WTC11 (cell line): ENCODE results near the gene ADD2. TPM values are rescaled to one million over a fixed set of nuclear protein-coding genes. Genes with fewer than 3 reads are reported as not detected.

Source experiments
- ATAC-seq: fragments of 200-7000 bp; cut with Tn5 transposase; 2 replicates; pipeline ENCODE4 v1.10.0; 2021; ENCODE audit warnings: mild to moderate bottlenecking, moderate library complexity
- CTCF ChIA-PET: fragments of 300-600 bp; sonication (Branson Sonifier 250); formaldehyde crosslinking; loops from one replicate; lab custom pipeline; 2021; ENCODE audit warnings: antibody characterized with exemption; lab: Charles Lee
- POLR2A ChIA-PET: fragments of 350-600 bp; sonication (Branson Sonifier 250); formaldehyde crosslinking; loops from one replicate; lab custom pipeline; 2021; ENCODE audit warnings: antibody characterized with exemption; lab: Charles Lee
- DNase-seq: peaks from one replicate; pipeline ENCODE4 v3.0.0; 2021; ENCODE audit warnings: low spot score
- H3K27ac Mint-ChIP-seq: 2 replicates; pipeline ENCODE4 v1.8.0; 2021; ENCODE audit warnings: mixed read lengths
- H3K27me3 Mint-ChIP-seq: 2 replicates; pipeline ENCODE4 v1.8.0; 2021; ENCODE audit warnings: low read depth, mild to moderate bottlenecking, moderate library complexity, mixed read lengths
- H3K36me3 Mint-ChIP-seq: 2 replicates; pipeline ENCODE4 v1.8.0; 2021; ENCODE audit warnings: mixed read lengths
- H3K4me1 Mint-ChIP-seq: 2 replicates; pipeline ENCODE4 v1.8.0; 2022; ENCODE audit warnings: mixed read lengths
- H3K4me3 Mint-ChIP-seq: 2 replicates; pipeline ENCODE4 v1.8.0; 2021; ENCODE audit warnings: mild to moderate bottlenecking, moderate library complexity, mixed read lengths
- H3K9me3 Mint-ChIP-seq: 2 replicates; pipeline ENCODE4 v1.8.0; 2021; ENCODE audit warnings: mixed read lengths
- ARID4B ChIP-seq: sonication (generic); formaldehyde crosslinking; IDR thresholded peaks from 2 replicates; pipeline ENCODE4 v1.8.0; 2023; ENCODE audit warnings: missing genetic modification reagents, mild to moderate bottlenecking, borderline replicate concordance
- ATF6 ChIP-seq: sonication (generic); formaldehyde crosslinking; IDR thresholded peaks from 2 replicates; pipeline ENCODE4 v1.8.1; 2023; ENCODE audit warnings: mild to moderate bottlenecking, missing genetic modification reagents
- CDX4 ChIP-seq: fragments of 250-450 bp; sonication (Bioruptor Pico); IDR thresholded peaks from 2 replicates; pipeline ENCODE4 v1.9.0; 2021; ENCODE audit warnings: moderate library complexity, mild to moderate bottlenecking, inconsistent platforms, borderline replicate concordance
- ESRRA ChIP-seq: sonication (generic); formaldehyde crosslinking; IDR thresholded peaks from 2 replicates; pipeline ENCODE4 v1.8.1; 2022; ENCODE audit warnings: mild to moderate bottlenecking, missing genetic modification reagents, borderline replicate concordance
- FOXJ3 ChIP-seq: sonication (generic); formaldehyde crosslinking; IDR thresholded peaks from 2 replicates; pipeline ENCODE4 v1.9.0; 2021; ENCODE audit warnings: missing genetic modification reagents, mild to moderate bottlenecking, borderline replicate concordance
- GTF2I ChIP-seq: fragments of 250-450 bp; sonication (Bioruptor Pico); conservative IDR thresholded peaks from 2 replicates; pipeline ENCODE4 v1.4.0; 2021; ENCODE audit warnings: mild to moderate bottlenecking
- IRF1 ChIP-seq: sonication (generic); formaldehyde crosslinking; IDR thresholded peaks from 2 replicates; pipeline ENCODE4 v1.8.0; 2023; ENCODE audit warnings: missing genetic modification reagents
- IRF2 ChIP-seq: sonication (generic); formaldehyde crosslinking; IDR thresholded peaks from 2 replicates; pipeline ENCODE4 v1.8.0; 2022; ENCODE audit warnings: low read depth, missing genetic modification reagents, borderline replicate concordance
- KAT7 ChIP-seq: sonication (generic); formaldehyde crosslinking; IDR thresholded peaks from 2 replicates; pipeline ENCODE4 v1.8.1; 2023; ENCODE audit warnings: missing genetic modification reagents, mild to moderate bottlenecking, borderline replicate concordance
- MLX ChIP-seq: sonication (generic); formaldehyde crosslinking; IDR thresholded peaks from 2 replicates; pipeline ENCODE4 v1.8.1; 2023; ENCODE audit warnings: mild to moderate bottlenecking, missing genetic modification reagents, moderate library complexity
- MYBL2 ChIP-seq: sonication (generic); formaldehyde crosslinking; IDR thresholded peaks from 2 replicates; pipeline ENCODE4 v1.8.1; 2023; ENCODE audit warnings: mild to moderate bottlenecking, moderate library complexity, missing genetic modification reagents
- NFYB ChIP-seq: sonication (generic); formaldehyde crosslinking; conservative IDR thresholded peaks from 2 replicates; pipeline ENCODE4 v1.8.0; 2022; ENCODE audit warnings: low read depth, missing genetic modification reagents
- SMAD4 ChIP-seq: sonication (generic); formaldehyde crosslinking; IDR thresholded peaks from 2 replicates; pipeline ENCODE4 v1.8.0; 2022; ENCODE audit warnings: mild to moderate bottlenecking, missing genetic modification reagents
- TEAD1 ChIP-seq: sonication (generic); formaldehyde crosslinking; IDR thresholded peaks from 2 replicates; pipeline ENCODE4 v1.8.0; 2022; ENCODE audit warnings: mild to moderate bottlenecking, missing genetic modification reagents
- USF2 ChIP-seq: sonication (generic); formaldehyde crosslinking; IDR thresholded peaks from 2 replicates; pipeline ENCODE4 v1.8.1; 2023; ENCODE audit warnings: mild to moderate bottlenecking, missing genetic modification reagents, moderate library complexity
- ZNF121 ChIP-seq: sonication (generic); formaldehyde crosslinking; IDR thresholded peaks from 2 replicates; pipeline ENCODE4 v1.8.0; 2023; ENCODE audit warnings: missing genetic modification reagents
- ZNF232 ChIP-seq: sonication (generic); formaldehyde crosslinking; IDR thresholded peaks from 2 replicates; pipeline ENCODE4 v1.8.0; 2022; ENCODE audit warnings: mild to moderate bottlenecking, missing genetic modification reagents
- ZNF416 ChIP-seq: fragments of 250-450 bp; sonication (Bioruptor Pico); IDR thresholded peaks from 2 replicates; pipeline ENCODE4 v1.9.0; 2021; ENCODE audit warnings: mild to moderate bottlenecking, inconsistent platforms
- ZNF425 ChIP-seq: fragments of 250-450 bp; sonication (Bioruptor Pico); conservative IDR thresholded peaks from 2 replicates; pipeline ENCODE4 v1.9.0; 2021; ENCODE audit warnings: mild to moderate bottlenecking
- ZNF671 ChIP-seq: fragments of 250-450 bp; sonication (Bioruptor Pico); IDR thresholded peaks from 2 replicates; pipeline ENCODE4 v1.8.0; 2021; ENCODE audit warnings: mild to moderate bottlenecking
- total RNA-seq: library from RNA; stranded (reverse); gene quantifications from 3 replicates; pipeline ENCODE4 v1.2.3, GENCODE V29; 2021

Gene ADD2
- total RNA-seq, 1 experiment from 2014 or later, result 196 TPM

- ChIA-PET POLR2A (no interaction called here), CTCF (interaction anchor here (0.7 to 1.4 kb wide), 3 partner anchors 8 to 154 kb away, joined by 3 to 5 read pairs (median 3); no protein-coding TSS in a partner anchor)
- Mint-ChIP-seq H3K27ac (no peak overlapping the region), H3K36me3 (no peaks in the 10 kb centered on the region), H3K27me3 (peaks cover 95% of the 10 kb centered on the region), H3K4me3 (no peak overlapping the region), H3K9me3 (peaks cover 5% of the 10 kb centered on the region)
- no peak for DNase-seq
- no peak for ATAC-seq
- TF ChIP-seq KAT7 (CRISPR knock-in tag), result no peak
- TF ChIP-seq ZNF232, result no peak
- TF ChIP-seq CDX4, result no peak
- no peak for TF ChIP-seq ZNF416 (CRISPR knock-in tag)
- no peak for TF ChIP-seq ARID4B (CRISPR knock-in tag)
- TF ChIP-seq IRF2 (CRISPR knock-in tag), result no peak
- no peak for TF ChIP-seq NFYB (CRISPR knock-in tag)
- TF ChIP-seq GTF2I (CRISPR knock-in tag), result no peak
- no peak for TF ChIP-seq MLX
- TF ChIP-seq ATF6 (CRISPR knock-in tag), result no peak
- TF ChIP-seq SMAD4 (CRISPR knock-in tag), result no peak
- no peak for TF ChIP-seq ESRRA
- TF ChIP-seq TEAD1 (CRISPR knock-in tag), result no peak
- TF ChIP-seq ZNF671 (CRISPR knock-in tag), result no peak
- TF ChIP-seq USF2 (CRISPR knock-in tag), result no peak
- no peak for TF ChIP-seq FOXJ3
- TF ChIP-seq ZNF121 (CRISPR knock-in tag), result no peak
- no peak for TF ChIP-seq IRF1 (CRISPR knock-in tag)
- TF ChIP-seq ZNF425 (CRISPR knock-in tag), result no peak
- no peak for TF ChIP-seq MYBL2 (CRISPR knock-in tag)
- TF ChIP-seq, all 79 proteins: peak for 0
- peaks cover 14% of the 10 kb centered on the region for H3K4me1 Mint-ChIP-seq
Observed at GRCh38 chr2:70793450-70793849, 25.4 kb upstream of the ADD2 start.
